ENCODE data around the gene PYGM. TPM values are rescaled to one million over a fixed set of nuclear protein-coding genes. Genes with fewer than 3 reads are reported as not detected.

The PYGM gene
- total and polyA plus RNA-seq, 2 of the 13 experiments (the other 11 are each of a cell fraction or from before 2014, with no cell fraction given): 0.11 to 0.12 TPM

DNA sequence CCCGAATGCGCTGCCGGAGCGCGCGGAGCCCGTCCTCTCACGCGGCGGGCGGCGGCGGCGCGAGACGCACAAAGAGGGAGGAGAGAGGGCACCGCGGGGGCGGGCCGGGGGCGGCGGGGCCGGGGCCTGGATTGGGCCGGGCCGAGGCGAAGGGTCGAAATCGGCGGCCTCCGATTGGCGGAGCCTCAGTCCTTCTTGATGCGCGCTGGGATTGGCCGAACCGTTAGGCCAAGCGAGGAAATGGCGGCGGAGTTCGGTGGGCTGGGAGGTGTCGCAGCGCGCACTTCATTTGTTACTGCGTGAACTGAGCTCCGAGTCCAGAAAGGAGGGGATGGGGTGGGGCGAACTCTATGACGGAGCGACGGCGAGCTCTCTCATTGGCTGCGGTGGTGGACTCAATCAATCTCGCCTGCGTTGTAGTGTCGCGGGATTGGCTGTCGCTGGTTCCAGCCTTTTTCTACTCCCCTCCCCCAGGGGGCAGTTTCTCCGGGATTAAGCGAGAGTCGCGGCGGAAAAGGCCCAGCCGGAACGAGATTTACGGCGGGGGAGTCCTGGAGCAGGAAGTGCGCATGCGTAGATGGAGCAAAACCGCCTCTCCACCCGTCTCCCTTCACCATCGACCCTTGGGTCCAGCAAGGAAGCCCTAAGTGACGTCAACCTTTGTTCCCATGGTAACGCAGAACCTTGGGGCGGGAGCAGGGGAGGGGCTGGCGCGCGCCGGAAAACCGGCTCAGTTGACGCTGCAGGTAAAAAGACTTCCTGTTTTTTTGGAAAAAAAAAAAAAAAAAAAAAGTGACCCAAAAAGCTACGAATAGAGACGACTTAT, 18.9 kb upstream of the PYGM start, which contains the start of gene SF1 (continued):
- no peak for TF ChIP-seq ZNF749 (CRISPR knock-in tag; IDR thresholded peaks at IDR 0.05; ENCODE audit: borderline replicate concordance)
- TF ChIP-seq HDAC2 (CRISPR knock-in tag; IDR thresholded peaks at IDR 0.05): 0 out of 2 replicates have a peak, but pooled peaks have one; percentile 30
- TF ChIP-seq, protein P1, sequence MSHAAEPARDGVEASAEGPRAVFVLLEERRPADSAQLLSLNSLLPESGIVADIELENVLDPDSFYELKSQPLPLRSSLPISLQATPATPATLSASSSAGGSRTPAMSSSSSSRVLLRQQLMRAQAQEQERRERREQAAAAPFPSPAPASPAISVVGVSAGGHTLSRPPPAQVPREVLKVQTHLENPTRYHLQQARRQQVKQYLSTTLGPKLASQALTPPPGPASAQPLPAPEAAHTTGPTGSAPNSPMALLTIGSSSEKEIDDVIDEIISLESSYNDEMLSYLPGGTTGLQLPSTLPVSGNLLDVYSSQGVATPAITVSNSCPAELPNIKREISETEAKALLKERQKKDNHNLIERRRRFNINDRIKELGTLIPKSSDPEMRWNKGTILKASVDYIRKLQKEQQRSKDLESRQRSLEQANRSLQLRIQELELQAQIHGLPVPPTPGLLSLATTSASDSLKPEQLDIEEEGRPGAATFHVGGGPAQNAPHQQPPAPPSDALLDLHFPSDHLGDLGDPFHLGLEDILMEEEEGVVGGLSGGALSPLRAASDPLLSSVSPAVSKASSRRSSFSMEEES (CRISPR knock-in tag; IDR thresholded peaks at IDR 0.05): no peak
- peak; percentile 81 for TF ChIP-seq SALL1 (CRISPR knock-in tag; IDR thresholded peaks at IDR 0.05)
- TF ChIP-seq RFX1 (IDR thresholded peaks at IDR 0.05): peak; percentile 94
- TF ChIP-seq DMAP1 (CRISPR knock-in tag; IDR thresholded peaks at IDR 0.05): peak; percentile 48
- no peak for TF ChIP-seq ZNF841 (CRISPR knock-in tag; IDR thresholded peaks at IDR 0.05; ENCODE audit: borderline replicate concordance)
- TF ChIP-seq, protein P2, sequence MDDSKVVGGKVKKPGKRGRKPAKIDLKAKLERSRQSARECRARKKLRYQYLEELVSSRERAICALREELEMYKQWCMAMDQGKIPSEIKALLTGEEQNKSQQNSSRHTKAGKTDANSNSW (CRISPR knock-in tag; IDR thresholded peaks at IDR 0.05; ENCODE audit: borderline replicate concordance): no peak
- no peak for TF ChIP-seq ZNF556 (CRISPR knock-in tag; IDR thresholded peaks at IDR 0.05; ENCODE audit: borderline replicate concordance)
- TF ChIP-seq, protein P3, sequence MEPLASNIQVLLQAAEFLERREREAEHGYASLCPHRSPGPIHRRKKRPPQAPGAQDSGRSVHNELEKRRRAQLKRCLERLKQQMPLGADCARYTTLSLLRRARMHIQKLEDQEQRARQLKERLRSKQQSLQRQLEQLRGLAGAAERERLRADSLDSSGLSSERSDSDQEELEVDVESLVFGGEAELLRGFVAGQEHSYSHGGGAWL (CRISPR knock-in tag; IDR thresholded peaks at IDR 0.05): peak; percentile 41
- peak; percentile 46; the same call in 1 of the 2 replicates for TF ChIP-seq NAIF1 (CRISPR knock-in tag; IDR thresholded peaks at IDR 0.05; ENCODE audit: borderline replicate concordance)
- TF ChIP-seq TGIF2 (CRISPR knock-in tag; IDR thresholded peaks at IDR 0.05): 0 out of 2 replicates have a peak, but pooled peaks have one; percentile 24
- TF ChIP-seq, protein P4, sequence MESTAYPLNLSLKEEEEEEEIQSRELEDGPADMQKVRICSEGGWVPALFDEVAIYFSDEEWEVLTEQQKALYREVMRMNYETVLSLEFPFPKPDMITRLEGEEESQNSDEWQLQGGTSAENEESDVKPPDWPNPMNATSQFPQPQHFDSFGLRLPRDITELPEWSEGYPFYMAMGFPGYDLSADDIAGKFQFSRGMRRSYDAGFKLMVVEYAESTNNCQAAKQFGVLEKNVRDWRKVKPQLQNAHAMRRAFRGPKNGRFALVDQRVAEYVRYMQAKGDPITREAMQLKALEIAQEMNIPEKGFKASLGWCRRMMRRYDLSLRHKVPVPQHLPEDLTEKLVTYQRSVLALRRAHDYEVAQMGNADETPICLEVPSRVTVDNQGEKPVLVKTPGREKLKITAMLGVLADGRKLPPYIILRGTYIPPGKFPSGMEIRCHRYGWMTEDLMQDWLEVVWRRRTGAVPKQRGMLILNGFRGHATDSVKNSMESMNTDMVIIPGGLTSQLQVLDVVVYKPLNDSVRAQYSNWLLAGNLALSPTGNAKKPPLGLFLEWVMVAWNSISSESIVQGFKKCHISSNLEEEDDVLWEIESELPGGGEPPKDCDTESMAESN (CRISPR knock-in tag; conservative IDR thresholded peaks at IDR 0.05): peak; percentile 31
- no peak for TF ChIP-seq ARNT (IDR thresholded peaks at IDR 0.05)
- 0 out of 4 replicates have a peak, but pooled peaks of 1 of the 2 experiments have one; percentile 6 for TF ChIP-seq EP300 (IDR thresholded peaks at IDR 0.05; ENCODE audit: low read depth in 2 of 2, low read length in 2 of 2)
- no peak; the same call in 1 of the 2 replicates for TF ChIP-seq EP300 (CRISPR knock-in tag; IDR thresholded peaks at IDR 0.05; ENCODE audit: borderline replicate concordance)
- TF ChIP-seq, protein P5, sequence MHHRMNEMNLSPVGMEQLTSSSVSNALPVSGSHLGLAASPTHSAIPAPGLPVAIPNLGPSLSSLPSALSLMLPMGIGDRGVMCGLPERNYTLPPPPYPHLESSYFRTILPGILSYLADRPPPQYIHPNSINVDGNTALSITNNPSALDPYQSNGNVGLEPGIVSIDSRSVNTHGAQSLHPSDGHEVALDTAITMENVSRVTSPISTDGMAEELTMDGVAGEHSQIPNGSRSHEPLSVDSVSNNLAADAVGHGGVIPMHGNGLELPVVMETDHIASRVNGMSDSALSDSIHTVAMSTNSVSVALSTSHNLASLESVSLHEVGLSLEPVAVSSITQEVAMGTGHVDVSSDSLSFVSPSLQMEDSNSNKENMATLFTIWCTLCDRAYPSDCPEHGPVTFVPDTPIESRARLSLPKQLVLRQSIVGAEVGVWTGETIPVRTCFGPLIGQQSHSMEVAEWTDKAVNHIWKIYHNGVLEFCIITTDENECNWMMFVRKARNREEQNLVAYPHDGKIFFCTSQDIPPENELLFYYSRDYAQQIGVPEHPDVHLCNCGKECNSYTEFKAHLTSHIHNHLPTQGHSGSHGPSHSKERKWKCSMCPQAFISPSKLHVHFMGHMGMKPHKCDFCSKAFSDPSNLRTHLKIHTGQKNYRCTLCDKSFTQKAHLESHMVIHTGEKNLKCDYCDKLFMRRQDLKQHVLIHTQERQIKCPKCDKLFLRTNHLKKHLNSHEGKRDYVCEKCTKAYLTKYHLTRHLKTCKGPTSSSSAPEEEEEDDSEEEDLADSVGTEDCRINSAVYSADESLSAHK (CRISPR knock-in tag; IDR thresholded peaks at IDR 0.05; ENCODE audit: borderline replicate concordance): no peak
- no peak for TF ChIP-seq MZF1 (CRISPR knock-in tag; IDR thresholded peaks at IDR 0.05; ENCODE audit: borderline replicate concordance)
- TF ChIP-seq ZNF839 (CRISPR knock-in tag; IDR thresholded peaks at IDR 0.05; ENCODE audit: borderline replicate concordance): no peak
- TF ChIP-seq, protein P6, sequence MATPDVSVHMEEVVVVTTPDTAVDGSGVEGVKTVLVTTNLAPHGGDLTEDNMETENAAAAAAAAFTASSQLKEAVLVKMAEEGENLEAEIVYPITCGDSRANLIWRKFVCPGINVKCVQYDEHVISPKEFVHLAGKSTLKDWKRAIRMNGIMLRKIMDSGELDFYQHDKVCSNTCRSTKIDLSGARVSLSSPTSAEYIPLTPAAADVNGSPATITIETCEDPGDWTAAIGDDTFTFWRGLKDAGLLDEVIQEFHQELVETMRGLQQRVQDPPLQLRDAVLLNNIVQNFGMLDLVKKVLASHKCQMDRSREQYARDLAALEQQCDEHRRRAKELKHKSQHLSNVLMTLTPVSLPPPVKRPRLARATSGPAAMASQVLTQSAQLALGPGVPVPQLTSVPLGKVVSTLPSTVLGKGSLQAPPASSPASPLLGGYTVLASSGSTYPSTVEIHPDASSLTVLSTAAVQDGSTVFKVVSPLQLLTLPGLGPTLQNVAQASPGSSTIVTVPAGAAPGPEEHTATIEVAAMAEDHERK (CRISPR knock-in tag; IDR thresholded peaks at IDR 0.05; ENCODE audit: low read depth): no peak
- no peak for TF ChIP-seq SIX1 (CRISPR knock-in tag; IDR thresholded peaks at IDR 0.05; ENCODE audit: borderline replicate concordance)
- no peak for TF ChIP-seq ARID2 (CRISPR knock-in tag; IDR thresholded peaks at IDR 0.05; ENCODE audit: borderline replicate concordance)

All from HepG2 (cell line).